Islet of Langerhans (tissue), 1 donor: ENCODE results near the gene STAT2.
"Not testable (repeated sequence)": the region's sequence is repeated elsewhere in the genome, so short reads cannot be mapped to it uniquely, and the experiment has no call there.

ENCODE experiments used
- FAIRE-seq: peaks from one replicate; lab custom pipeline; 2011; peaks lifted over from hg19 to GRCh38; lab: Jason Lieb, UNC

Gene STAT2

GRCh38 chr12:56359851-56360767, at the start of gene STAT2:
STAT2 (minus strand) TSS chr12:56360107; CDS start chr12:56356571, 3,536 bp downstream.
- FAIRE-seq = peak; percentile 95

GRCh38 chr12:56408799-56409417, 49.0 kb upstream of the STAT2 start:
- no peak for FAIRE-seq

- FAIRE-seq = not testable (repeated sequence)
These were observed 44.3 kb upstream of the STAT2 start for GRCh38 chr12:56404227-56404626.

GRCh38 chr12:56401612-56402011, 41.7 kb upstream of the STAT2 start:
- not testable (repeated sequence) for FAIRE-seq

DNA sequence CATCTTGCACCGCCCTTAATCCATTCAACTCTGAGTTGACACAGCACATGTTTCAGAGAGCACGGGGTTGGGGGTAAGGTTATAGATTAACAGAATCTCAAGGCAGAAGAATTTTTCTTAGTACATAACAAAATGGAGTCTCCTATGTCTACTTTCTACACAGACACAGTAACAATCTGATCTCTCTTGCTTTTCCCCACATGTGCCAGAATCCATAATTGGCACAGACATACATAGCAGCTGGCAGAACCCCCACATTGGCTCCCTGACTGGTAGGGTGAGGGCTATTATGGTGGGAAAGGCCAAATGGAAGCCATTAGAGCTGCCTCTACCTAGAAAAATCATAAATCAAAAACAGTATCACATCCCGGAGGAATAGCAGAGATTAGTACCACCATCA, 41.2 kb upstream of the STAT2 start:
- not testable (repeated sequence) for FAIRE-seq

- FAIRE-seq = not testable (repeated sequence)
These were observed 39.6 kb upstream of the STAT2 start for GRCh38 chr12:56399466-56399865.

DNA sequence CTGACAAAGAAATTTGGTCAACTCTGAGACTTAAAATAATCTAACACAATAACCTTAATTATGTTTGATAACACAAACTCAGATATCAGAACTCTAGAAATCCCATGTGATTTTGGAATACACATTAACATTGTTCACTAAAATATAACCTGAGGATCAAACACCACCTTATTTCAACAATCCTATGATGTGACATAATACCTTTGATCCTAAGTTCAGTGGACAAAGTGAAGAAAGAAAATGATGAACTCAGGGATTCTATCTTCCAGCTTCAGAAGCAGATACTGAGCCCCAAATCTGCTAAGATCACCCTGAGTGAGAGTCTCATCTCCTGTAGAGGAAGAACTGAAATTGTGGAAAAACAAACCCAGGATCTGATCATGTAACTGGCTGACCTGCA, 38.4 kb upstream of the STAT2 start:
- no peak for FAIRE-seq

DNA sequence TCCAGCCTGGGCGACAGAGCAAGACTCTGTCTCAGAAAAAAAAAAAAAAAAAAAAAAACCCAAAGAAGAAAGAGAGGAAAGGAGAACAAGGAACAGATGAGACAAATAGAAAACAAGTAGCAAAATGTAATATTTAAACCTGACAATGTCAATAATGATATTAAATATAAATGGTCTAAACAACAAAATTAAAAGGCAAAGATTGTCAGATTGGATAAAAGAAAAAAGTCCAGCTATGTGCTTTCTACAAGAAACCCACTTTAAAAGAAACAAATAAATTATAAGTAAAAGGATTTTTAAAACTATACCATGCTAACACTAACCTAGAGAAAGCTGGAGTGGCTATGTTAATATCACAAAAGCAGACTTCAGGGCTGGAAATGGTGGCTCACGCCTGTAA, 32.4 kb upstream of the STAT2 start:
- no peak for FAIRE-seq

DNA sequence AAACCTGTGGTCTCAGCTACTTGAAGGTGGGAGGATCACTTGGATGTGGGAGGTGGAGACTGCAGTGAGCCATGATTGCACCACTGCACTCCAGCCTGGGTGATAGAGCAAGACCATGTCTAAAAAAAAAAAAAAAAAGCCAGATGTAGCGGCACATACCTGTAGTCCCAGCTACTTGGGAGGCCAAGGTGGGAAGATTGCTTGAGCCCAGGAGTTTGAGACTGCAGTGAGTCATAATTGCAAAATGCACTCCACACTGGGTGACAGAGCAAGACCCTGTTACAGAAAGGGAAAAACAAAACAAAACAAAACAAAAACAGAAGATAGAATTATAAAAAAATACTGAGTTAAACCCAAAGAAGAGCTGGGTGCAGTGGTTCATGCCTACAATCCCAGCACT, 31.8 kb upstream of the STAT2 start:
- no peak for FAIRE-seq

- FAIRE-seq = no peak
These were observed 29.5 kb upstream of the STAT2 start for GRCh38 chr12:56389412-56389811.

DNA sequence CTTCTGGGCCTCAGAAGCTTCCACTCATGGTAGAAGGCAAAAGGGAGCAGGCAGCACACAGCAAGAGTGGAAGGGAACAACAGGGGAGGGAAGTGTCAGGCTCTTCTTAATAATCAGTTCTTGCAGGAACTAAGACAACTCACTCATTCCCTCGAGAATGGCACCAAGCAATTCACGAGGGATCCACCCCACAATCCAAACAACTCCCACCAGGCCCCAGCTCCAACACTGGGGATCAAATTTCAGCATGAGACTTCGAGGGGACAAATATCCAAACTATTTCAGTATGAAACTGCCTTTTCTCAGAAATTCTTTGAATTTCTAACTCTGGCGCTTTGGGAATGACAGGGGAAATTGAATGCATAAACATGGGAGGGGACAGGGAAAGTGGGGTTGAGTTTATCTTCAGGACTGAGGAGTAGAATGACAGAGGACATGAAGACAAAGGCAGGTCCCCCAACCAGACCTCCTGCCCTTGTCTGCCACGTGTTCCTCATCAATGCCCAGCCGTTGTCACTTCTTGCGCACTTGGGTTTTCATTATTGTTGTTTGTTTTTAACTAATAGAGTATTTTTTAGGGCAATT, 27.3 kb upstream of the STAT2 start:
- FAIRE-seq = no peak

GRCh38 chr12:56385873-56386272, 26.0 kb upstream of the STAT2 start:
- no peak for FAIRE-seq

GRCh38 chr12:56382611-56383010, 22.7 kb upstream of the STAT2 start:
- FAIRE-seq = no peak

DNA sequence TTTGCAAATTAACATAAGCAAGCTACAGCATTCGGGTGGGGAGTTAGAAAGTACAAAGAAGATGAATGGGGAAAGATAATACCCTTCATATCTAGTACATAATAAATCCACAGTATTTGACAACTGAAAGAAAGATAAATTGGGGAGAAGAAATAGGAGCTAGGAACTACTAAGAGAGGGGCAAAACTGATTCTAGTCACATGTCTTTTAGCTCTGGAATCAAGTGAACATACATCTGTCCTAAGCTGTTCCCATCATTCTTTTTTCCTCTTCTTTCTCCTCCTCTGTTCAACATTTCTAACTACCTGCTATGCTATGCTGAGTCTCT, 18.0 kb upstream of the STAT2 start:
- FAIRE-seq = no peak

GRCh38 chr12:56377310-56377988, 17.5 kb upstream of the STAT2 start:
- FAIRE-seq = no peak

GRCh38 chr12:56375598-56376434, 15.9 kb upstream of the STAT2 start:
- no peak for FAIRE-seq

GRCh38 chr12:56374726-56375597, 15.1 kb upstream of the STAT2 start:
- no peak for FAIRE-seq

GRCh38 chr12:56373515-56373914, 13.6 kb upstream of the STAT2 start:
- FAIRE-seq = no peak

DNA sequence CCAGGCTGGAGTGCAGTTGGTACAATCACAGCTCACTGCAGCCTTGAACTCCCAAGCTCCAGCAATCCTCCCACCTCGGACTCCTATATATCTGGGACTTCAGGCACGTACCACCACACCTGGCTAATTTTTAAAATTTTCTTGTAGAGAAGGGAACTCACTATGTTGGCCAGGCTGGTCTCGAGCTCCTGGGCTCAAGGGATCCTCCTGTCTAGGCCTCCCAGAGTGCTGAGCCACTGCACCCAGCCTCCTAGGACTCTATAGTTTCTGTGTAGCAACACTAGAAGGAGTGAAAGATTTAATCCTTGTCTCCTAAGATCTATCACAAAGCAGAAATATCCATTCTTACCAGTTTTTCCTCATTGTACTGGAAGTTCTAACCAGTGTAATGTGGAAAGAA, 7.0 kb upstream of the STAT2 start:
- no peak for FAIRE-seq

GRCh38 chr12:56362130-56363059, 2.5 kb upstream of the STAT2 start, which contains the start of gene APOF:
APOF (minus strand) TSS chr12:56362857; CDS start chr12:56362745, 112 bp downstream.
- FAIRE-seq = no peak
